Liver (tissue), 3 donors: ENCODE measurements around the gene TRAK1.

Experiments used
- ATF3 ChIP-seq: IDR thresholded peaks from 2 replicates; pipeline ENCODE4 v1.6.1; 2016; ENCODE audit warnings: antibody characterized with exemption
- CTCF ChIP-seq: fragments of 150-350 bp; IDR thresholded peaks from 2 replicates; pipeline ENCODE4 v1.5.1; 2017; ENCODE audit warnings: improper control_type of control experiment, low read depth, low read length; ENCODE audit not compliant: missing input control
- EGR1 ChIP-seq, 2 donors: IDR thresholded peaks; 2 replicates each; pipeline ENCODE4 v1.6.1; 2016 to 2018; ENCODE audit warnings: antibody characterized with exemption in 2 of 2, low read depth in 2 of 2
- FOXA1 ChIP-seq: IDR thresholded peaks from 2 replicates; pipeline ENCODE4 v1.6.1; 2016; ENCODE audit warnings: antibody characterized with exemption
- GABPA ChIP-seq, 2 donors: IDR thresholded peaks in 1 of 2; conservative IDR thresholded peaks in 1 of 2; 2 replicates each; pipeline ENCODE4 v1.6.1; 2016; ENCODE audit warnings: antibody characterized with exemption in 2 of 2, mild to moderate bottlenecking in 1 of 2, moderate library complexity in 1 of 2
- HNF4A ChIP-seq, 2 donors: conservative IDR thresholded peaks; 2 replicates each; pipeline ENCODE4 v1.6.1; 2016; ENCODE audit warnings: antibody characterized with exemption in 2 of 2, mild to moderate bottlenecking in 2 of 2
- MAX ChIP-seq: IDR thresholded peaks from 2 replicates; pipeline ENCODE4 v1.6.1; 2016; ENCODE audit warnings: antibody characterized with exemption
- RAD21 ChIP-seq, 2 donors: IDR thresholded peaks; 2 replicates each; pipeline ENCODE4 v1.6.1; 2016; ENCODE audit warnings: antibody characterized with exemption in 2 of 2, mild to moderate bottlenecking in 2 of 2
- YY1 ChIP-seq: IDR thresholded peaks from 2 replicates; pipeline ENCODE4 v1.6.1; 2016; ENCODE audit warnings: antibody characterized with exemption, mild to moderate bottlenecking
- TF ChIP-seq, protein P1 (sequence below): IDR thresholded peaks from 2 replicates; pipeline ENCODE4 v1.6.1; 2016; ENCODE audit warnings: antibody characterized with exemption, mild to moderate bottlenecking
- donor health status: healthy.
- donor health status: healthy.

DNA sequence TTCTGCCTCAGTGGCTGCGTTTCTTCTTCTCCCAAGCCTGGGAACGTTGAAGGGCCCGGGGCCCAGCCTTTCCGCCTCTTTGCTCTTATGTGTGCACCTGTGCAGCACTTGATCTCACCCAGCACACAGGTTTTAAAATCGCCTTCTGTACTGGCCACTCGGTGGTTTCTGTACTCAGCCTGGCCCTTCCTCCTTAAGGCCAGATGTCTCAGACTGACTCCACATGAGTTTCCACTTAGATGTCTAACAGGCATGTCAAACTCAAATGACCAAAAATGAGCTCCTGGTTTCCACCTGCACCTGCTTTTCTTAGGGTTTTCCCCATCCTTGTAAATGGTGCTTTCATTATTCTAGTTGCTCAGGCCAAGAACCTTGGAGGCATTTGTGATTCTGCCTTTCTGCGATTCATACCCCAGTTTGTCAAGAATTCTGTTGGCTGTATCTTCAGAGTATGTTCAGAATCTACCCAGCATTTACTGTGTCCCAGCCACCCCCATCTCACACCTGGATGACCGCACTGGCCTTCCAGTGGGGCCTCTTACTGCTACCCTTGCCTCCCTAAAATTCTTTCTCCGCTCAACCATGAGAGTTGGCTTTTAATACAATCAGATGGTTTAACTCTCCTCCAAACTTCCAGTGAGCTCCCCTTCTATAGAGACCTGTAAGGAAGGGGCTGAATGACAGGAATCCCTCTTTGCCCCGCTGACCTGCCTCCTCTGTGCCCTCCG lies 2.2 kb upstream of the TRAK1 start:
- TF ChIP-seq CTCF (no peak), GABPA (IDR thresholded peaks at IDR 0.05 in 1 of 2, conservative IDR thresholded peaks at IDR 0.05 in 1 of 2) (no peak), HNF4A (conservative IDR thresholded peaks at IDR 0.05) (no peak), YY1 (no peak), FOXA1 (no peak), MAX (no peak), RAD21 (IDR thresholded peaks at IDR 0.05) (no peak), EGR1 (IDR thresholded peaks at IDR 0.05; ENCODE audit: low read depth in 2 of 2) (no peak), ATF3 (no peak)
- TF ChIP-seq, protein P1, sequence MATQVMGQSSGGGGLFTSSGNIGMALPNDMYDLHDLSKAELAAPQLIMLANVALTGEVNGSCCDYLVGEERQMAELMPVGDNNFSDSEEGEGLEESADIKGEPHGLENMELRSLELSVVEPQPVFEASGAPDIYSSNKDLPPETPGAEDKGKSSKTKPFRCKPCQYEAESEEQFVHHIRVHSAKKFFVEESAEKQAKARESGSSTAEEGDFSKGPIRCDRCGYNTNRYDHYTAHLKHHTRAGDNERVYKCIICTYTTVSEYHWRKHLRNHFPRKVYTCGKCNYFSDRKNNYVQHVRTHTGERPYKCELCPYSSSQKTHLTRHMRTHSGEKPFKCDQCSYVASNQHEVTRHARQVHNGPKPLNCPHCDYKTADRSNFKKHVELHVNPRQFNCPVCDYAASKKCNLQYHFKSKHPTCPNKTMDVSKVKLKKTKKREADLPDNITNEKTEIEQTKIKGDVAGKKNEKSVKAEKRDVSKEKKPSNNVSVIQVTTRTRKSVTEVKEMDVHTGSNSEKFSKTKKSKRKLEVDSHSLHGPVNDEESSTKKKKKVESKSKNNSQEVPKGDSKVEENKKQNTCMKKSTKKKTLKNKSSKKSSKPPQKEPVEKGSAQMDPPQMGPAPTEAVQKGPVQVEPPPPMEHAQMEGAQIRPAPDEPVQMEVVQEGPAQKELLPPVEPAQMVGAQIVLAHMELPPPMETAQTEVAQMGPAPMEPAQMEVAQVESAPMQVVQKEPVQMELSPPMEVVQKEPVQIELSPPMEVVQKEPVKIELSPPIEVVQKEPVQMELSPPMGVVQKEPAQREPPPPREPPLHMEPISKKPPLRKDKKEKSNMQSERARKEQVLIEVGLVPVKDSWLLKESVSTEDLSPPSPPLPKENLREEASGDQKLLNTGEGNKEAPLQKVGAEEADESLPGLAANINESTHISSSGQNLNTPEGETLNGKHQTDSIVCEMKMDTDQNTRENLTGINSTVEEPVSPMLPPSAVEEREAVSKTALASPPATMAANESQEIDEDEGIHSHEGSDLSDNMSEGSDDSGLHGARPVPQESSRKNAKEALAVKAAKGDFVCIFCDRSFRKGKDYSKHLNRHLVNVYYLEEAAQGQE = no peak
